ENCODE measurements around the gene RAB1B. TPM values are rescaled to one million over a fixed set of nuclear protein-coding genes. Genes with fewer than 3 reads are reported as not detected.
A peak's percentile ranks its signal among the peaks of the same experiment; 100 is the strongest.

Gene RAB1B
- 100 to 1,000 TPM; 146 to 150 TPM for total RNA-seq

- DNase-seq: peak; percentile 100
- Mint-ChIP-seq H3K27me3 (no peaks in the 10 kb centered on the region), H3K36me3 (ENCODE audit: low read depth) (peaks cover 47% of the 10 kb centered on the region), H3K27ac (peak within 1 kb of the TSS; percentile 91), H3K4me3 (peak within 1 kb of the TSS; percentile 98), H3K4me1 (peaks cover 47% of the 10 kb centered on the region), H3K9me3 (no peaks in the 10 kb centered on the region)
- ChIA-PET CTCF (interaction anchor here (0.7 to 5.9 kb wide), 6 partner anchors 14 to 198 kb away, joined by 3 to 44 read pairs (median 3); no protein-coding TSS in a partner anchor), POLR2A (interaction anchor here (0.7 to 6.1 kb wide), 6 partner anchors 13 to 845 kb away, joined by 3 to 78 read pairs (median 4); partner anchors contain the start of genes BANF1, MRPL11 and YIF1A)
Observed at GRCh38 chr11:66268244-66268951, at the start of gene RAB1B. TSS of gene RAB1B (plus strand) at chr11:66268639. CDS start at chr11:66268680, 41 bp downstream.

GRCh38 chr11:66218846-66219620 is 49.4 kb upstream of the RAB1B start:
- Mint-ChIP-seq H3K27ac (peak overlapping the region; percentile 24), H3K36me3 (ENCODE audit: low read depth) (peaks cover 25% of the 10 kb centered on the region), H3K9me3 (no peaks in the 10 kb centered on the region), H3K4me3 (no peak overlapping the region), H3K27me3 (no peaks in the 10 kb centered on the region), H3K4me1 (peaks cover 19% of the 10 kb centered on the region)
- POLR2A ChIA-PET: interaction anchor here (1.3 to 1.7 kb wide), 2 partner anchors 54 to 69 kb away, joined by 3 to 7 read pairs; partner anchors contain the start of gene YIF1A
- CTCF ChIA-PET: no interaction called here
- DNase-seq: no peak

- H3K36me3 Mint-ChIP-seq (ENCODE audit: low read depth): peaks cover 31% of the 10 kb centered on the region
- no peaks in the 10 kb centered on the region for H3K9me3 Mint-ChIP-seq
- POLR2A ChIA-PET: interaction anchor here (0.6 to 1.7 kb wide), 4 partner anchors 43 to 181 kb away, joined by 3 to 7 read pairs (median 3); partner anchors contain the start of gene YIF1A
- no peak overlapping the region for H3K27ac Mint-ChIP-seq
- no peak overlapping the region for H3K4me3 Mint-ChIP-seq
- peaks cover 19% of the 10 kb centered on the region for H3K4me1 Mint-ChIP-seq
- H3K27me3 Mint-ChIP-seq: no peaks in the 10 kb centered on the region
- CTCF ChIA-PET: interaction anchor here (0.5 to 1.4 kb wide), 3 partner anchors 24 to 744 kb away, joined by 3 to 5 read pairs (median 3); no protein-coding TSS in a partner anchor
- no peak for DNase-seq
Observed at GRCh38 chr11:66219846-66220565, 48.4 kb upstream of the RAB1B start.

GRCh38 chr11:66220566-66220935 is 47.9 kb upstream of the RAB1B start:
- POLR2A ChIA-PET: interaction anchor here (0.6 to 1.7 kb wide), 4 partner anchors 42 to 180 kb away, joined by 3 to 7 read pairs (median 3); partner anchors contain the start of gene YIF1A
- no peaks in the 10 kb centered on the region for H3K27me3 Mint-ChIP-seq

GRCh38 chr11:66221012-66221411 is 47.4 kb upstream of the RAB1B start:
- ChIA-PET CTCF (interaction anchor here (1.1 to 2.2 kb wide), 3 partner anchors 47 to 68 kb away, joined by 3 to 9 read pairs (median 4); partner anchors contain the start of gene YIF1A), POLR2A (interaction anchor here (0.8 to 1.7 kb wide), 3 partner anchors 42 to 67 kb away, joined by 3 to 7 read pairs (median 3); partner anchors contain the start of gene YIF1A)
- no peak for DNase-seq
- H3K9me3 Mint-ChIP-seq: no peaks in the 10 kb centered on the region
- no peak overlapping the region for H3K4me3 Mint-ChIP-seq
- no peaks in the 10 kb centered on the region for H3K27me3 Mint-ChIP-seq
- peaks cover 19% of the 10 kb centered on the region for H3K4me1 Mint-ChIP-seq
- H3K36me3 Mint-ChIP-seq (ENCODE audit: low read depth): peaks cover 31% of the 10 kb centered on the region
- H3K27ac Mint-ChIP-seq: no peak overlapping the region

More at GRCh38 chr11:66220566-66220935, 47.9 kb upstream of the RAB1B start:
- CTCF ChIA-PET: interaction anchor here (0.9 to 1.4 kb wide), 2 partner anchors 24 to 47 kb away, joined by 3 to 5 read pairs; no protein-coding TSS in a partner anchor
- H3K27ac Mint-ChIP-seq: no peak overlapping the region
- peaks cover 19% of the 10 kb centered on the region for H3K4me1 Mint-ChIP-seq
- no peaks in the 10 kb centered on the region for H3K9me3 Mint-ChIP-seq
- DNase-seq: no peak
- H3K4me3 Mint-ChIP-seq: no peak overlapping the region
- peaks cover 32% of the 10 kb centered on the region for H3K36me3 Mint-ChIP-seq (ENCODE audit: low read depth)

GRCh38 chr11:66221726-66222236 is 46.7 kb upstream of the RAB1B start:
- Mint-ChIP-seq H3K9me3 (no peaks in the 10 kb centered on the region), H3K4me1 (peaks cover 25% of the 10 kb centered on the region), H3K36me3 (ENCODE audit: low read depth) (peaks cover 26% of the 10 kb centered on the region), H3K27me3 (no peaks in the 10 kb centered on the region), H3K4me3 (no peak overlapping the region), H3K27ac (peak overlapping the region; percentile 77)
- ChIA-PET POLR2A (no interaction called here), CTCF (interaction anchor here (0.6 to 2.2 kb wide), 13 partner anchors 17 to 1873 kb away, joined by 3 to 9 read pairs (median 4); partner anchors contain the start of genes RAB1B, TMEM151A and YIF1A)
- DNase-seq: no peak

- CTCF ChIA-PET: interaction anchor here (0.5 to 2.2 kb wide), 27 partner anchors 11 to 1872 kb away, joined by 3 to 9 read pairs (median 4); partner anchors contain the start of genes RAB1B, TMEM151A and YIF1A
- peaks cover 25% of the 10 kb centered on the region for H3K4me1 Mint-ChIP-seq
- peak overlapping the region; percentile 77 for H3K27ac Mint-ChIP-seq
- H3K9me3 Mint-ChIP-seq: no peaks in the 10 kb centered on the region
- POLR2A ChIA-PET: interaction anchor here (0.9 kb wide), 1 partner anchor 36 kb away, joined by 3 read pairs; no protein-coding TSS in a partner anchor
- H3K4me3 Mint-ChIP-seq: no peak overlapping the region
- DNase-seq: peak; percentile 93
- no peaks in the 10 kb centered on the region for H3K27me3 Mint-ChIP-seq
- H3K36me3 Mint-ChIP-seq (ENCODE audit: low read depth): peaks cover 27% of the 10 kb centered on the region
Observed at GRCh38 chr11:66222358-66223149, 45.9 kb upstream of the RAB1B start.

GRCh38 chr11:66224226-66224855 is 44.1 kb upstream of the RAB1B start:
- POLR2A ChIA-PET: no interaction called here
- H3K36me3 Mint-ChIP-seq (ENCODE audit: low read depth): peaks cover 24% of the 10 kb centered on the region
- peaks cover 21% of the 10 kb centered on the region for H3K4me1 Mint-ChIP-seq
- no peaks in the 10 kb centered on the region for H3K27me3 Mint-ChIP-seq
- DNase-seq: no peak
- no peaks in the 10 kb centered on the region for H3K9me3 Mint-ChIP-seq
- H3K4me3 Mint-ChIP-seq: no peak overlapping the region
- CTCF ChIA-PET: interaction anchor here (0.6 to 1.3 kb wide), 2 partner anchors 30 to 107 kb away, joined by 3 to 4 read pairs; no protein-coding TSS in a partner anchor
- H3K27ac Mint-ChIP-seq: no peak overlapping the region

GRCh38 chr11:66225066-66225465 is 43.4 kb upstream of the RAB1B start:
- DNase-seq: no peak

GRCh38 chr11:66226101-66226500 is 42.3 kb upstream of the RAB1B start:
- Mint-ChIP-seq H3K36me3 (ENCODE audit: low read depth) (peaks cover 22% of the 10 kb centered on the region), H3K4me1 (peaks cover 21% of the 10 kb centered on the region), H3K9me3 (no peaks in the 10 kb centered on the region), H3K27me3 (no peaks in the 10 kb centered on the region), H3K4me3 (no peak overlapping the region), H3K27ac (no peak overlapping the region)
- CTCF ChIA-PET: interaction anchor here (1.0 to 1.4 kb wide), 3 partner anchors 9 to 85 kb away, joined by 3 to 4 read pairs (median 4); no protein-coding TSS in a partner anchor
- POLR2A ChIA-PET: no interaction called here
- no peak for DNase-seq

More at GRCh38 chr11:66225066-66225465, 43.4 kb upstream of the RAB1B start:
- ChIA-PET CTCF (interaction anchor here (1.0 to 1.4 kb wide), 2 partner anchors 8 to 58 kb away, joined by 4 read pairs; no protein-coding TSS in a partner anchor), POLR2A (interaction anchor here (0.7 kb wide), 1 partner anchor 116 kb away, joined by 3 read pairs; no protein-coding TSS in a partner anchor)
- Mint-ChIP-seq H3K27me3 (no peaks in the 10 kb centered on the region), H3K9me3 (no peaks in the 10 kb centered on the region), H3K4me3 (no peak overlapping the region), H3K36me3 (ENCODE audit: low read depth) (peaks cover 24% of the 10 kb centered on the region), H3K4me1 (peaks cover 21% of the 10 kb centered on the region), H3K27ac (no peak overlapping the region)

GRCh38 chr11:66227700-66228099 is 40.7 kb upstream of the RAB1B start:
- peaks cover 9% of the 10 kb centered on the region for H3K4me1 Mint-ChIP-seq
- H3K27me3 Mint-ChIP-seq: no peaks in the 10 kb centered on the region
- no peaks in the 10 kb centered on the region for H3K9me3 Mint-ChIP-seq
- H3K4me3 Mint-ChIP-seq: no peak overlapping the region
- DNase-seq: no peak
- POLR2A ChIA-PET: no interaction called here
- peaks cover 29% of the 10 kb centered on the region for H3K36me3 Mint-ChIP-seq (ENCODE audit: low read depth)
- no peak overlapping the region for H3K27ac Mint-ChIP-seq
- CTCF ChIA-PET: interaction anchor here (0.6 kb wide), 1 partner anchor 118 kb away, joined by 4 read pairs; no protein-coding TSS in a partner anchor

Measured in activated CD4-positive, alpha-beta memory T cell treated with anti-CD3 and anti-CD28 coated beads, Interleukin-2, amount 10 ng/mL, durations not matched to agents 7 days and 5 days (primary cell).